Smooth muscle cell (in vitro differentiated cells): ENCODE measurements around the gene HPCAL4. TPM values are rescaled to one million over a fixed set of nuclear protein-coding genes. Genes with fewer than 3 reads are reported as not detected.

ENCODE experiments used
- DNase-seq: peaks from one replicate; lab custom pipeline; 2025; ENCODE audit not compliant: unreplicated experiment; lab: John Stamatoyannopoulos, UW
- H2AFZ ChIP-seq: fragments of 200-600 bp; sonication (generic); 2 replicates; pipeline ENCODE4 v1.6.0; 2016; ENCODE audit warnings: antibody characterized with exemption, low read depth, mild to moderate bottlenecking
- H3F3A ChIP-seq: fragments of 200-600 bp; sonication (generic); 2 replicates; pipeline ENCODE4 v1.6.0; 2017; ENCODE audit warnings: antibody characterized with exemption, low read depth
- H3K27ac ChIP-seq: fragments of 200-600 bp; sonication (generic); 2 replicates; pipeline ENCODE4 v1.5.1; 2016; ENCODE audit warnings: low read depth, mild to moderate bottlenecking
- H3K27me3 ChIP-seq: fragments of 200-600 bp; sonication (generic); 2 replicates; pipeline ENCODE4 v1.6.1; 2016; ENCODE audit warnings: low read depth, mild to moderate bottlenecking
- H3K36me3 ChIP-seq: fragments of 200-600 bp; sonication (generic); 2 replicates; pipeline ENCODE4 v1.5.1; 2016; ENCODE audit warnings: low read depth
- H3K4me1 ChIP-seq: fragments of 200-600 bp; sonication (generic); 2 replicates; pipeline ENCODE4 v1.5.1; 2016; ENCODE audit warnings: low read depth
- H3K4me2 ChIP-seq: fragments of 200-600 bp; sonication (generic); 2 replicates; pipeline ENCODE4 v1.6.0; 2016; ENCODE audit warnings: mild to moderate bottlenecking
- H3K4me3 ChIP-seq: fragments of 200-600 bp; sonication (generic); 2 replicates; pipeline ENCODE4 v1.5.1; 2016; ENCODE audit warnings: mild to moderate bottlenecking
- H3K79me2 ChIP-seq: fragments of 200-600 bp; sonication (generic); 2 replicates; pipeline ENCODE4 v1.6.0; 2016; ENCODE audit warnings: low read depth, mild to moderate bottlenecking
- H3K9ac ChIP-seq: fragments of 200-600 bp; sonication (generic); 2 replicates; pipeline ENCODE4 v1.6.0; 2016; ENCODE audit warnings: low read depth
- H3K9me3 ChIP-seq: fragments of 200-600 bp; sonication (generic); replicated peaks from 2 replicates; pipeline ENCODE4 v1.5.1; 2016; ENCODE audit warnings: low read depth
- H4K20me1 ChIP-seq: fragments of 200-600 bp; sonication (generic); 2 replicates; pipeline ENCODE4 v1.6.0; 2016; ENCODE audit warnings: low read depth
- CTCF ChIP-seq: fragments of 200-600 bp; sonication (generic); IDR thresholded peaks from 2 replicates; pipeline ENCODE4 v1.5.1; 2017; ENCODE audit warnings: borderline replicate concordance, mild to moderate bottlenecking, antibody characterized with exemption; ENCODE audit not compliant: insufficient read depth, poor library complexity, severe bottlenecking
- WGBS: methylation state at CpG from one replicate; pipeline ENCODE4 v1.1.7; 2016; ENCODE audit warnings: low lambda C conversion rate; 5-methylcytosine and 5-hydroxymethylcytosine counted together
- polyA plus RNA-seq: library from polyadenylated mRNA; unstranded; fragments of >200 nt; fragmentation: Nextera tagmentation; extraction: Ambion mirVana; gene quantifications from 2 replicates; pipeline ENCODE4 v1.2.1, GENCODE V29; 2016
- total RNA-seq: library from RNA; depleted of rRNA; stranded (reverse); fragments of >200 nt; gene quantifications from 2 replicates; pipeline ENCODE4 v1.2.3, GENCODE V29; 2014

Gene HPCAL4
- total and polyA plus RNA-seq, 2 experiments from 2014 or later, result 0.04 TPM; not detected in 1

- Histone ChIP-seq H3K9ac (no peak overlapping the region), H2AFZ (no peak overlapping the region), H3K4me3 (no peak overlapping the region), H3K4me2 (no peak overlapping the region), H3F3A (no peaks in the 10 kb centered on the region), H3K4me1 (no peaks in the 10 kb centered on the region), H3K27me3 (peaks cover 96% of the 10 kb centered on the region), H4K20me1 (no peaks in the 10 kb centered on the region), H3K79me2 (no peaks in the 10 kb centered on the region), H3K9me3 (no peaks in the 10 kb centered on the region), H3K27ac (no peak overlapping the region), H3K36me3 (no peaks in the 10 kb centered on the region)
- no peak for DNase-seq
- WGBS, result 82% methylated on average over 3 of the region's 3 CpGs
- no peak for TF ChIP-seq CTCF
Observed at GRCh38 chr1:39685071-39685470, 6.2 kb downstream of the HPCAL4 start.

GRCh38 chr1:39684313-39684664 is 6.9 kb downstream of the HPCAL4 start:
- Histone ChIP-seq H3K36me3 (no peaks in the 10 kb centered on the region), H3K4me2 (no peak overlapping the region), H3K9ac (no peak overlapping the region), H3K79me2 (no peaks in the 10 kb centered on the region), H3F3A (no peaks in the 10 kb centered on the region), H2AFZ (no peak overlapping the region), H3K4me1 (no peaks in the 10 kb centered on the region), H3K4me3 (no peak overlapping the region), H4K20me1 (no peaks in the 10 kb centered on the region), H3K9me3 (no peaks in the 10 kb centered on the region), H3K27me3 (peaks cover 96% of the 10 kb centered on the region), H3K27ac (no peak overlapping the region)
- DNase-seq, result no peak
- TF ChIP-seq CTCF, result no peak
- WGBS, result 73% methylated on average over 9 of the region's 13 CpGs

GRCh38 chr1:39683591-39684312 is 7.5 kb downstream of the HPCAL4 start:
- no peaks in the 10 kb centered on the region for H3F3A ChIP-seq
- TF ChIP-seq CTCF, result no peak
- no peaks in the 10 kb centered on the region for H3K79me2 ChIP-seq
- no peaks in the 10 kb centered on the region for H3K9me3 ChIP-seq
- no peak overlapping the region for H2AFZ ChIP-seq
- no peak for DNase-seq
- no peak overlapping the region for H3K4me2 ChIP-seq
- H3K9ac ChIP-seq, result no peak overlapping the region
- H3K4me3 ChIP-seq, result no peak overlapping the region
- H3K27ac ChIP-seq, result no peak overlapping the region
- no peaks in the 10 kb centered on the region for H4K20me1 ChIP-seq
- peaks cover 96% of the 10 kb centered on the region for H3K27me3 ChIP-seq
- no peaks in the 10 kb centered on the region for H3K36me3 ChIP-seq
- 31% methylated on average over 45 of the region's 62 CpGs for WGBS
- H3K4me1 ChIP-seq, result no peaks in the 10 kb centered on the region

- H3F3A ChIP-seq, result no peaks in the 10 kb centered on the region
- H3K79me2 ChIP-seq, result no peaks in the 10 kb centered on the region
- H2AFZ ChIP-seq, result no peak overlapping the region
- TF ChIP-seq CTCF, result no peak
- no peak overlapping the region for H3K27ac ChIP-seq
- no peak overlapping the region for H3K4me2 ChIP-seq
- H3K27me3 ChIP-seq, result peaks cover 96% of the 10 kb centered on the region
- DNase-seq, result no peak
- no peak overlapping the region for H3K4me3 ChIP-seq
- H3K4me1 ChIP-seq, result no peaks in the 10 kb centered on the region
- H4K20me1 ChIP-seq, result no peaks in the 10 kb centered on the region
- H3K36me3 ChIP-seq, result no peaks in the 10 kb centered on the region
- H3K9me3 ChIP-seq, result no peaks in the 10 kb centered on the region
- 88% methylated on average over 1 of the region's 1 CpG for WGBS
- no peak overlapping the region for H3K9ac ChIP-seq
Observed at GRCh38 chr1:39681999-39682398, 9.2 kb downstream of the HPCAL4 start.
